GM12892 (cell line): ENCODE data around the gene MAGI3.
"Not testable (repeated sequence)": the region's sequence is repeated elsewhere in the genome, so short reads cannot be mapped to it uniquely, and the experiment has no call there.

ENCODE experiments used
- DNase-seq: peaks from one replicate; pipeline ENCODE4 v3.0.0; 2011; ENCODE audit not compliant: insufficient read length
- FAIRE-seq: peaks from 2 replicates; lab custom pipeline; 2011; peaks lifted over from hg19 to GRCh38; lab: Jason Lieb, UNC
- POLR2A ChIP-seq: IDR thresholded peaks from 2 replicates; pipeline ENCODE4 v1.6.1; 2011; ENCODE audit warnings: low read depth, low read length, control low read depth
- POLR2AphosphoS5 ChIP-seq: IDR thresholded peaks from 2 replicates; pipeline ENCODE4 v1.6.1; 2011; ENCODE audit warnings: low read depth, low read length, control low read depth
- TAF1 ChIP-seq: IDR thresholded peaks from 2 replicates; pipeline ENCODE4 v1.6.1; 2011; ENCODE audit warnings: low read depth, mild to moderate bottlenecking, control low read depth, low read length, borderline replicate concordance

Gene MAGI3

DNA sequence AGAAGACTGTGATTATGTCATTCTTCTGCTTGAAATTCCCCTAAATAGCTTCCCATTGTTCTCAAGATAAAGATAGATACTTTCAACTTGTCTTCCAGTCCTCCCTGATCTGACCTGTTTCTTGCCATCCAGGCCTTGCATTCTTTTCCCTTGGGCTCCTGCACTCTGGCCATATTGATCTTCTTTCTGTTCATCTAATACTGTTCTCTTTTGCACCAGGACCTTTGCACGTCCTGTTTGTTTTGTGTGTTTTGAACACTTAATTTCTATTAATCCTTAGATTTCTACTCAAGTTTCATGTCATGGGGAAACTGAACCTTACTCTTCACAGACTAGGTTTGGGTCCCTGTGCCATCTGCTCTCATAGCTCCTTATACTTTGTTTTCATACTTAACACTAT, 65.1 kb downstream of the MAGI3 start:
- FAIRE-seq: no peak
- DNase-seq: no peak
- TF ChIP-seq POLR2AphosphoS5 (no peak), TAF1 (no peak), POLR2A (no peak)

DNA sequence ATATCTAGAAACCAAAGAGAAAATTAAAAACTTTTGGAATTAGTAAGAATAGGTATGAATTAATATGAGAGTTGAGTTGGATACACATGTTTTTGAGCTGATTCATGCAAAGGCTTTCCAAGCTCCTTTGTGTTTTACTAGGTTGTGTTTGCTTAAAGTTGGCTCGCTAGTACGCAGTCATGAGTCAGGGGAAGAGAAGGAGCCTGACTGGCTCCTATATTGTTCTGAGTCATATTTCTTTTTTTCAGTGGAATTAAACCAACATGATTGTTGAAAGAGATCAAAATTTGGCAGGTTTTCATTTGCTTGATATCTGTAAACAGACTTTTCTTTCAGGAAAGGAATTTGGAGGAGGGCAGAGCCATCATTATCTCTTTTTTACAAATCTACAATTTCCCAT, 66.7 kb downstream of the MAGI3 start:
- FAIRE-seq: no peak
- DNase-seq: no peak
- TF ChIP-seq POLR2AphosphoS5 (no peak), TAF1 (no peak), POLR2A (no peak)

DNA sequence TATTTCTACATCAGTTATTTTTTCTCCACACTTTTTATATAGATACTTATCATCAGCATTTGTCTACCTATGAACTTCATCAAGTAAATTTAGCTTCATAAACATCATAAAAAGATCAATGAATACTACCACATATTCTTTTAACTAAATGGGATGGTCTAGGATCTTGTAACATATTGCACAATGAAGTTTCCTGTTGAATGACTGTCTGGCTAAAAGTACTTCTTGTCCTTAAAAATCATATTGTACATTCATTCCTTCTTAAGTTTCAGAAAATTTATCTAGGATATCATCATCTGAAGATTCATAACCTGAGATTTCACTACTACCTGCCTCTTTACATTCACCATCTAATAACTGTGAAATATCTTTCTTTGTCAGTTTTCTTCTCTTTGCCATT, 69.0 kb downstream of the MAGI3 start:
- DNase-seq (no peak), FAIRE-seq (no peak)
- TF ChIP-seq POLR2AphosphoS5 (no peak), TAF1 (no peak), POLR2A (no peak)

DNA sequence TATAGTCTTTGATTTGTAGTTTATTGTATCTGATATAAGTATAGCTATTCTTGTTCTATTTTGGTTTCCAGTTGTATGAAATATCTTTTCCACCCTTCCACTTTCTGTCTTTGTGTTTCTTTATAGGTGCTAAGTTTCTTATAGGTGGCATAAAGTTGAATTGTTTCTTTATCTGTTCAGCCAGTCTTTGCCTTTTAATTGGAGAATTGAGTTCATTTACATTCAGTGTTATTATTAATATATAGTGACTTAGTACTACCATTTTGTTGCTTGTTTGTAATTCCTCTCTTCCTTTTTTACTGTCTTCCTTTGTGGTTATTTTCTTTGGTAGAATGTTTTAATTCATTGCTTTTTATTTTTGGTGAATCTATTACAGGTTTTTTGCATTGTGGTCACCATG, 77.7 kb downstream of the MAGI3 start:
- no peak for FAIRE-seq
- no peak for DNase-seq
- TF ChIP-seq POLR2AphosphoS5 (no peak), POLR2A (no peak), TAF1 (no peak)

DNA sequence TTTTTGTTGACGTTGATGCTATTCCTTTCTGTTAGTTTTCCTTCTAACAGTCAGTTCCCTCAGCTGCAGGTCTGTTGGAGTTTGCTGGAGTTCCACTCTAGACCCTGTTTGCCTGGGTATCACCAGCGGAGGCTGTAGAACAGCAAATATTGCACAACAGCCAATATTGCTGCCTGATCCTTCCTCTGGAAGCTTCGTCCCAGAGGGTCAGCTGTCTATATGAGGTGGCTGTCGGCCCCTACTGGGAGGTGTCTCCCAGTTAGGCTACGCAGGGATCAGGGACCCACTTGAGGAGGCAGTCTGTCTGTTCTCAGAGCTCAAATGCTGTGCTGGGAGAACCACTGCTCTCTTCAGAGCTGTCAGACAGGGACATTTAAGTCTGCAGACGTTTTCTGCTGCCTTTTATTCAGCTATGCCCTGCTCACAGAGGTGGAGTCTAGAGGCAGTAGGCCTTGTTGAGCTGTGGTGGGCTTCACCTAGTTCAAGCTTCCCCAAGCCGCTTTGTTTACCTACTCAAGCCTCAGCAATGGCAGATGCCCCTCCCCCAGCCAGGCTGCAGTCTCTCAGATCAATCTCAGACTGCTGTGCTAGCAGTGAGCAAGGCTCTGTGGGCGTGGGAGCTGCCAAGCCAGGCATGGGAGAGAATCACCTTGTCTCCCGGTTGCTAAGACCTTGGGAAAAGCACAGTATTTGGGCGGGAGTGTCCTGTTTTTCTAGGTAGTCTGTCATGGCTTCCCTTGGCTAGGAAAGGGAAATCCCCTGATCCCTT, 88.3 kb downstream of the MAGI3 start:
- FAIRE-seq, DNase-seq: not testable (repeated sequence)

DNA sequence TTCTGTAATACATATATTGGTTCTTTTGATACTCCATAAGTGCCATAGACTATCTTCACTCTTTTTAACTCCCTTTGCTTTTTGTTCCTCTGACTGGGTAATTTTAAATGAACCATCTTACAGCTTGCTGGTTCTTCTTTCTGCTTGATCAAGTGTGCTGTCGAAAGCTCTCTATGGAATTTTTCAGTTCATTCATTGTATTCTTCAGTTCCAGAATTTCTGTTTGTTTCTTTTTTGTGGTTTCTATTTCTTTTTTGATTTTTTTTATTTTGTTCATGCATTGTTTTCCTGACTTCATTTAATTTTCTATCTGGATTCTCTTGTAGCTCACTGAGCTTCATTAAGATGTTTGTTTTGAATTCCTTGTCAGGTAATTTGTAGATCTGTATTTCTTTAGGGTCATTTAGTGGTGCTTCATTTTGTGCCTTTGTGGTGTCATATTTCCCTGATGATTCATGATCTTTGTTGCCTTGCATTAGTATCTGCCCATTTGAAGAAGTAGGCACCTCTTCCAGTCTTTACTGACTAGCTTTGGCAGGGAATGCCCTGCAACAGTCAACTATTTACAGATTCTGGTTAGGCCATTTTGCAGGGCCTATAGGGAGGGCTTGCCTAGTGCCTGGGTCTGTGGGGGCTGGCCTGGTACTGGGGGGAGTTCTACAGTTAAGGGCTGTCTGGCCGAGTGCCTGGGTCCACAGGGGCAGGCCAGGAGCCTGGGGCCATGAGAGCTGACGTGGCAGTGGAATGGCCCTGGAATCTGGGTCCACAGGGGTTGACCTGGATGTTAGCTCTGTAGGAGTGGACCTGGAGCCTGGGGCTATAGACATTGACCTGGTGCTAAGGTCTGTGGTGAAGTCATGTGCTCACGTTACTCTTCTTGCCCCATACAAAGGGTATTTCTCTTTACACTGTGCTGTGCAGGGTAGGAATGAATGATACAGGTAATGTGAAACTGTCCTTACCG, 89.7 kb downstream of the MAGI3 start:
- FAIRE-seq (no peak), DNase-seq (no peak)
- no peak for TF ChIP-seq POLR2A
- TF ChIP-seq POLR2AphosphoS5: no peak
- no peak for TF ChIP-seq TAF1

DNA sequence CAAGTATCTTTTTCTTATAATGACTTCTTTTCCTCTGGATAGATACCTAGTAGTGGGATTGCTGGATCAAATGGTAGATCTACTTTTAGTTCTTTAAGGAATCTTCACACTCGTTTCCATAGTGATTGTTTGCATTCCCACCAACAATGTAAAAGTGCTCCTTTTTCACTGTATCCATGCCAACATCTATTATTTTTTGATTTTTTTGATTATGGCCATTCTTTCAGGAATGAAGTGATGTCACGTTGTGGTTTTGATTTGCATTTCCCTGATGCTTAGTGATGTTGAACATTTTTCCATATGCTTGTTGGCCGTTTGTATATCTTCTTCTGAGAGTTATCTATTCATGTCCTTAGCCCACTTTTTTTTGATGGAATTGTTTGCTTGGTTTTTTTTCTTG, 94.8 kb downstream of the MAGI3 start:
- not testable (repeated sequence) for FAIRE-seq, DNase-seq

DNA sequence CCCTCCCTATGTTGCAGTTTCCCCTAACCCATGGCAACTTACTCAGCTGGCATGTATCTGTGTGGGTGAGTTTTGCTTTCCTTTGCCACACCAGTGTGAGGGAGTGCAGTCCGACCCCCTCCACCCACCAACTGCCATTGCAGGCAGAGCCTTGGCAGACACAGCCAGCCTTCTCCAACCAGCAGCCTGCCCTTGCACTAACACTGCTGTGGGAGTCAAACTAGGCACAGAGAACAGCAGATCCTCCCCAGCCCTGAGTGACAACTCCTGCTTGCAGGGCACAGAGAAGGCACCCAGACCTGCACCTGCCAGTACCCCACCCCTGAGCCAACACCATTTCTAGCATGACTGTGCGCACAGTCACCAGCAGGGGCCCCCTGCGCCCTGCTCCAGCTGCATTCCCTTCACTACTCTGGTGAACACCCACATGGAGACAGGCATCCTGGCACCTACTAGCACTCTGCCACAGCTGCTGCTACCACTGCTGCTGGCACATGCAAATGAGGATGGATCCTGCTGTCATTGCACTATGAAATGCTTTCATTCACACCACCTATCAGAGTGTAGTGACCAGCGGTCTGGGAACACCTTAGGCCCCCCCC, 98.4 kb downstream of the MAGI3 start:
- no peak for DNase-seq
- FAIRE-seq: no peak

DNA sequence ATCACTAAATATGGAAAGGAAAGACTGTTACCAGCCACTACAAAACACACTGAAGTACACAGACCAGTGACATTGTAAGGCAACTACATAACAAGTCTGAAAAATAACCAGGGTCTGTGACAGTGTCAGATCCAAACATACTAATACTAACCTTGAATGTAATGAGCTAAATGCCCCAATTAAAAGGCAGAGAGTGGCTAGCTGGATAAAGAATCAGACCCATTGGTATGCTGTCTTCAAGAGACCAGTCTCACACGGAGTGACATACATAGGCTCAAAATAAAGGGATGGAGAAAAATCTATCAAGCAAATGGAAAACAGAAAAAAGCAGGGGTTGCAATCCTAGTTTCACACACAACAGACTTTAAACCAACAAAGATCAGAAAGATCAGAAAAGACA, 100.1 kb downstream of the MAGI3 start:
- TF ChIP-seq POLR2A: no peak
- no peak for TF ChIP-seq POLR2AphosphoS5
- no peak for TF ChIP-seq TAF1
- DNase-seq (no peak), FAIRE-seq (no peak)

More for the DNA sequence above, 98.4 kb downstream of the MAGI3 start:
- TF ChIP-seq TAF1 (no peak), POLR2A (no peak), POLR2AphosphoS5 (no peak)

DNA sequence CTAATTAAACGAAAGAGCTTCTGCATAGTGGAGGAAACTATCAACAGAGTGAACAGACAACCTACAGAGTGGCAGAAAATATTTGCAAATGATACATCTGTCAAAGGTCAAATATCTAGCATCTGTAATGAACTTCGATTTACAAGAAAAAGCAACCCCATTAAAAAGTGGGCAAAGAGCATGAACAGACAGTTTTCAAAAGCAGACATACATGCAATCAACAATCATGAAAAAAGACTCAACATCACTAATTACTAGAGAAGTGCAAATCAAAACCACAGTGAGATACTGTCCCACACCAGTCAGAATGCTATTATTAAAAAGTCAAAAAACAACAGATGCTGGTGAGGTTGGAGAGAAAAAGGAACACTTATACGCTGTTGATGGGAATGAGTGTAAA, 103.2 kb downstream of the MAGI3 start:
- no peak for DNase-seq
- FAIRE-seq: no peak
- TF ChIP-seq POLR2A (no peak), TAF1 (no peak), POLR2AphosphoS5 (no peak)

DNA sequence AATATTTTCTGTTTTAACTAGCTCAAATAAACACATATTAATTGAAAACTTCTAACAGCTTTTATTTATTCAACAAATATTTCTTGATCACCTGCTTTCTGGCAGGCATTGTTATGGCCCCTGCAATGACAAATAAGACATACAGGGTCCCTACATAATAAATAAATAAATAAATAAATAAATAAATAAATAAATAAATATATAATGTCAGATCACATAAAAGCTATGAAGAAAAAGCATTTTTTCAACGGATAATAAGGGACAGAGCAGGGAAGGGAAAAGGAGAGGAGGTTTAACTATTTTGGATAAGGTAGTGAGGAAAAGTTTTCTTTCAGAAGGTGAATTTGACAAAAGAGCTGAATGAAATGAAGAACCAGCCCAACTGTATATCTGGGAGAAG, 115.0 kb downstream of the MAGI3 start:
- no peak for FAIRE-seq
- DNase-seq: no peak
- TF ChIP-seq TAF1 (no peak), POLR2A (no peak), POLR2AphosphoS5 (no peak)

DNA sequence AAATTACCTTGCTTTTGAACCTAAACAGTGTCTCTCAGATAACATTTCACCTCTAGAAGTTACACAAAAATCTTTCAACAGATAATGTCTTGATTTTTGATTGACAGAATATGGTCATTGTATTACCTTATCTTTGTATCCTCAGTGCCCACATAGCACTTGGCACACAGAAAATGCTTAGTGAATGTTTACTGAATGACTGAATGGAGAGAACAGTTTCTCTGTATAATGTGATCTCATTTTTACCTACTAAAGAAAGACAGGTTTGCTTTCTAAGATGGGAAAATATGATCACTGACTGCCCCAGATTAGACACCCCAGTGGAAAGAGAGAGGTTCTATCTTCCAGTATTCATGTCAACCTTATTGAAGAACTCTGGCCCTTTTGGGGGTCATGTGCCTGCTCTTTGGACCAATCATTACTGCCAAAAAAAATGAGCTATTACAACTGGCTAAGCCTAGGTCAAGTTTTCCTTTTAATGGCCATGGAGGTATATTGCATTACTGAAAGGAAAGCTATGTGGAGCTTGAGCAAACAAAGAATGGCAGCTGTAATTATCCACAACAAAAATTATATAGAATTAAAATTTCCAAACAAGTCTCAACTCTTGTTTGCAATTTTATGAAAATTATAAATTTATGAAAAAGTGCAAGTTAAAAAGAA, 117.4 kb downstream of the MAGI3 start:
- DNase-seq (no peak), FAIRE-seq (no peak)
- no peak for TF ChIP-seq POLR2A
- no peak for TF ChIP-seq TAF1
- TF ChIP-seq POLR2AphosphoS5: no peak
